Measurements from ENCODE around the gene ZDHHC14.
"Not testable (repeated sequence)": the region's sequence is repeated elsewhere in the genome, so short reads cannot be mapped to it uniquely, and the experiment has no call there.

The ZDHHC14 gene

DNA sequence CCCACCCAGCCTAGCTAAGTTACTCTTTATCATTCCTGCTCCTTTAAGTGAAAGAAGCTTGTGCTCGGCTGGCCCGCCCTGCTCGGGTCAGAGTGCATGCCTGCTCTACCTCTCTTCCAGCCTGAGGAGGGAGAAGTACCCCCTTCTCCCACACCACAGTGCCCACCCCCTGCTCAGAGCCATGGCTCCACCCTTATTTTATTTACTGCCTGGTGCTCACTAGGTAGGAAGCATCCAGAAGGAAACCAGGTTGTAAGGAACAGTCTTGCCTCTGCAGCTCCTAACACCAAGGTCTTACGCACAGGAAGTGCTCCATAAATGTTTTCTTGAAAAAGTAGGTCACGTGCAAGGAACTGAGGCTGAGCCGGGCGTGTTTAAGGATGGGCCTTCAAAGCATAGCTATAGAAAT, 336.4 kb downstream of the ZDHHC14 start:
- DNase-seq (ENCODE audit: low spot score), result no peak

DNA sequence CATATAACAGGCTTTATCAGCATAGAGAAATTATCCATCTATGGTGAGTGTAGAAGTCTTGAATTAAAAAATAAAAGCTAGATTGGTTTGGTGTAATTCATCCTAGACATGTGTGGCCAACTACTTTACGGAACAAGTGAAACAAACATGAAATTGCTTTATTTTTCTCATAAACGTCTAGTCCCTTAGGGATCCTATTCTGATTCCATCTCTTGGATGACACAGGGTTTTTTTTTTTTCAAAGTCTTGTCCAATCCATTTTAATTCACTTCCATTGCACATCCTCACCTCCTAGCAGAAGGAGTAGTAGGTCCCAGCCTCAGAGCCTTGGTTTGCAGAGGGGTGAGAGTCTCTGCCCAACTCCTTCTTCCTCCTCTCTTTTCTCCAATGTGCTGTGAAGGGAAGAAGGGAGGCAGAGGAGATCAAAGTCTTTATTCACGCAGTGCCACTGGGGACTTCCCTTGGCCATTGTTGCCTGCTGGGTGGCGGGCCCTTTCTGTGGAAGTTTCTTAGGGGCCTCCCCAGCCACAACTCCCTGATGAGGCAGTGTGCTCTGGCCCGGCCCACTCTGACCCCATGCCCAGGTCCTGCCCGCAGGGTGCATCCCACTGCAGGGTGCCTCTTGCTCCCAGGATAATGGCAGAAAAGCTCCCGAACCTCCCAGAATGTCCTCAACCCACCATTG, 337.7 kb downstream of the ZDHHC14 start:
- no peak for DNase-seq (ENCODE audit: low spot score)

DNA sequence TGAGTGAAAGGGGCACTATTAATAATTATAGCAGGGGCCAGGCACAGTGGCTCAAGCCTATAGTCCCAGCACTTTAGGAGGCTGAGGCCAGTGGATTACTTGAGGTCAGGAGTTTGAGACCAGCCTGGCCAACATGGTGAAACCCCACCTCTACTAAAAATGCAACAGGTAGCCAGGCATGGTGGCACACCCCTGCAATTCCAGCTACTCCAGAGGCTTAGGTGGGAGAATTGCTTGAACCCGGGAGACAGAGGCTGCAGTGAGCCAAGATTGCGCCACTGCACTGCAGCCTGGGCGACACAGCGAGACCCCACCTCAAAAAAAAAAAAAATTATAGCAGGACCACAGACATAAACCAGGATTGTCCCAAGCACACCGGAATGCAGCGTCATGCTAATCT, 340.0 kb downstream of the ZDHHC14 start:
- DNase-seq (ENCODE audit: low spot score), result not testable (repeated sequence)

DNA sequence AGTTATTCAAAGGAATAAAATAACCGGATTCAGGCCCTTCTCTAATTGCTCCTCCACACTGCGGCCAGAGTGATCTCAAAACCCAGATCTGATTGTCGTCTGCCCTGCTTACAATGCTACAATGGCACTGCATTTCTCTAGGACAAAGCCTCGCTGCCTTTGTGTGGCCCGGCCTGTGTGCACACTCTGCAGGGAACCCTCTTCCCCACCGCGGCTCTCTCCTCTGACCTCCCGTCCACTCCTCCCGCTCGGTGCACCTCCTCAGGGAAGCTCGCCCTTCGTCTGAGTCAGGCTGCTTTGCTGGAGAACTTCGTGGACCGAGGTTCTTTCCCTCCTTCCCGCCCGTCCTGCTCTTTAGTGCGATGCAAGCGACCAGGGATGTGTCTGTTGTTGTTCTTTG, 340.4 kb downstream of the ZDHHC14 start:
- no peak for DNase-seq (ENCODE audit: low spot score)

DNA sequence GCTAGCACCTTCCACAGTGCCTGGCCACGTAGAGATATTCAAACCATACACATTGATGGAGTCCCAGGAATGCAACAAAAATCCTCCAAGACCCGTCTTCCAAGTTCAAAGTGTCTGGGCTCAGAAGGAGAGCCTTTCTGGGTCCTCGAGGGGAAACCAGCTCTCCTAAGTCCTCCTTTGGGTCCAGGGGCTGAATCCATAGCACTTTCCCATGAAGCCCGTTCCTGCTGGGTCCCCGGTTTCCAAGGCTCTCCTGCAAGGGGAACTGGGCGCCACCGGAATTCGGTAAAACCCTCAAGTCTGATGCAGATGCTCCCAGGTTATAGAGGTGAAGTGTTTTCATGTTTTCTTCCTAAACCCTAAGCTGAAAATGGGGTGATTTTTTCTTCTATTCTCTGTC, 340.8 kb downstream of the ZDHHC14 start:
- DNase-seq (ENCODE audit: low spot score), result no peak

DNA sequence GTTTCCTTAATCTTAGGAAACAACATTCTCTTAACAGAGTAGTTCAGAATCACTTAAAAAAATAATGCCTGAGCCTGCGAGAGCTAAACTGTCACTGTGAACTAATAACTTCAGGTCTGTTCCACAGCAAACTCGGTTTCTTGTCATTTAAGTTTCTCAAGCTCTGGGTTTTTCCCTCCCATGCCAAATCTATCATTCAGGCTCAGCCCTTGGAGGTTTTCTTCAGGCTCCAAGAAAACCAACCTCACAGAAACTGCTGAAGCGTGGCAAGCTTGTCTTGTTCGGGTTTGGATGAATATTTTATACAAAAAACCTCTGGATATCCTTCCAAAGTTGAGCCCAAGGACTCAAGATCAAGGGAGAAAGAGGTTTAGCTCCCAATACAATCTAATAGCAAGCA, 342.4 kb downstream of the ZDHHC14 start:
- DNase-seq (ENCODE audit: low spot score), result no peak

DNA sequence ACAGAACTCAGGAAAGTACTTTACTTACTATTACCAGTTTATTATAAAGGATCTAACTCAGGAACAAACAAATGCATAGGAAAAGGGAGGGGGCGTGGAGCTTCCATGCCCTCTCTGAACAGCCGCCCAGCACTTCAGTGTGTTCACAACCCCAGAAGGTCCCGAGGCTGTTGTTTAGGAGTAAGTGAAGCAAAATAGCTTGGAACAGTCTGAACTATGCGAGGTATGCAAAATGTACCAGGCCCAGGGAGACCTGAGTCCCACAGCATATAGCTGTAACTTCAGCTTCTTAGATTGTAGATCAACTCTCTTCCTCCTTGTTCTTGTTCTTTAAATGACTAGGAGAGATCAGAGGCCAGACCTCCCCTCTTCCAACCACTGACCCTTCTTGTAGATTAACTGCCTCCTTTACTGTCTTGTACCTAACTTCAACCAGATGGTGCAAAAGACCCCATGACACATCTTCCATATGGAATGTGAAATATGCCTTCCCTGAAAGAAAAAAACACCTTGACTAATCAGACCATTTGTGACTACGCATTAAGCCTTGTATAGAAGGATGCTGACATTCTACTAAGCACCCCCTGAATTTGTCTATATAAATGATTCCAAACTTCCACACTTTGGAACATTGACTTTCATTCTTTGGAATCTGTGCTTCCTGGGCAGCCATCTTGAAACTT, 343.3 kb downstream of the ZDHHC14 start:
- DNase-seq (ENCODE audit: low spot score), result no peak

DNA sequence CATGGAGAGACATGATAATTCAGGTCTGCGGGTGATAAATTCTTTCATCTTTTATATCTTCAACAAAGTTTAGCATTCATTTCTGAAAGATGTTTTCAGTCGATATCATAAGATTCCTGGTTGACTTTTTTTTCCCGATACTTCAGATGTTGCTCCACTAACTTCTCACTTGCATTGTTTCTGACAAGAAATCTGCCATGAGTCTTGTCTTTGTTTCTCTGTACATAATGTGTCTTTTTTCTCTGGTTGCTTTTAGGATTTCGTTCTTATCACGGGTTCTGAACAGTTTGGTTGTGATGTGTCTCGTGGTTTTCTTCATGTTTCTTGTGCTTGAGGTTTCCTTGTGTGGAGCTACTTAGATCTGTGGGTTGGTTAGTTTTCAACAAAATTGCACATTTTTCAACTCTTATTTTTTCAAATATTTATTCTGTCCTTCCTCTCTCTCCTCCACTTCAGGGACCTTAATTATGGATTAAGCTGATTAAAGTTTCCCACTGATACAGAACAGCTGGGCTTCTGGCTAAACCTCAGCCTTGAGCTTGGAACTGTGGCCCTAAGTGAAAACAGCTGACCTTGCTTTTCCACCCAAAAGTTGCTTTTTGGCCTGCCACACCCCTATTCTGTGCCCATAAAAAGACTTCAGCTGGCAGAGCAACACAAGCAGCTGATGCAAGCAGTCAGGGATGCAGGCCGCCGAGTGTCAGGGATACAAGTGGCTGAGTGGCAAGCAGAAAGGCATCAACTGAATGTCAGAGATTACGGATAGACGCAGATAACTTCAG, 344.2 kb downstream of the ZDHHC14 start:
- DNase-seq (ENCODE audit: low spot score), result no peak

DNA sequence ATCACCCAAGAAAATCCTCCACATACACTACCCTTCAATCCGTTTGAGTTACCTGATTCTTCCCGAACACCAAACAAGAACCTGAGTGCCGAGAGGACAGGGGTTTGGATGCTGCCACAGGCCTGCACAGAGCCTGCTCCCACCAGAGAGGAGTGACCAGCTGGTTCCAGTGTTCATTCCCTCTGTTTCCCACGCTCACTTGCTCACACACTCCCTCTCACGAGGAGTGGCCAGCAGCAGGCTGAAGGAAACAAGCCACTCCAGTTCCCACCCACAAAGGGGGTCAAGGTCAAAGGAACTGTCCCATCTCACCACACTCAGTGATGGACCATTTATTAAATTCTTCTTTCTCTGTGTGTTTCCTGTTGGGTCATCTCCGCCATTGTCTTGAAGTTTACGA, 344.8 kb downstream of the ZDHHC14 start:
- no peak for DNase-seq (ENCODE audit: low spot score)

DNA sequence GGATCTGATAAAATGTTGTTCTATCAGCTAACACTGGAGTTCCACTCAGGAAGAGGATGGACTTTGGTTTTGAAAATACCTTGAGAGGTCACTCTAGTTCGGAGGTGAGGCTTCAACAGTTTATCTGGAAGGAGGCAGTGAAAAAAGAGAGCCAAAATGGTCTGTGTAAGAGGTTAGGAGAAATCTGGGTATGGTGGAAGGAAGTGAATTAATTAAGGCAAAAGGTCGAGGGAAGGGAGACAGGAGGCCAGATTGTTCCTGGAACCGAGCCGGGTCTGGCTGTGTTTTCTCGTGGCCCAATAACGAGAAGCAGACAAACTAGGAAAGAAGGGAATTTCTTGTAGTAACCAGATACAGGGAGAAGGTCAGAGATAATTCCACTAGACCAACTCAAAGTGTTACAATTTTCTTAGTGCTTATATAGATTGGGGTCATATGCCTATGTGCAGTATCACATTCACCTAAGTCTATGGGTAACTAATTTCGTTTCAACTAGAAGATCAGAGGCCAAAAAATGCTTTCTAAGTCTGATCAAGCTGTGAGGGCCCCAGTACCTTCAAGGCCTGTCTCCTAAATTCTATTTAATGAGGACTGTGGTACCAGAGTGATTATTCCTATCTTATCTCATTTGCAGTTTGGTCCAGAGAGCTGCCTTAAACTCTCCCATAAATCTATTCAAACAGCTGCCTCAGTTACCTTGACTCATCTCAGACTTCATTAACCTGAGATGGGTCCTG, 346.1 kb downstream of the ZDHHC14 start:
- DNase-seq (ENCODE audit: low spot score), result no peak

Data from SW480 (cell line).